ENCODE data around the gene SLC22A7. TPM values are rescaled to one million over a fixed set of nuclear protein-coding genes. Genes with fewer than 3 reads are reported as not detected.

Gene SLC22A7
- total and polyA plus RNA-seq, 2 of the 8 experiments (the other 6 are each of a cell fraction or from before 2014, with no cell fraction given): not detected

DNA sequence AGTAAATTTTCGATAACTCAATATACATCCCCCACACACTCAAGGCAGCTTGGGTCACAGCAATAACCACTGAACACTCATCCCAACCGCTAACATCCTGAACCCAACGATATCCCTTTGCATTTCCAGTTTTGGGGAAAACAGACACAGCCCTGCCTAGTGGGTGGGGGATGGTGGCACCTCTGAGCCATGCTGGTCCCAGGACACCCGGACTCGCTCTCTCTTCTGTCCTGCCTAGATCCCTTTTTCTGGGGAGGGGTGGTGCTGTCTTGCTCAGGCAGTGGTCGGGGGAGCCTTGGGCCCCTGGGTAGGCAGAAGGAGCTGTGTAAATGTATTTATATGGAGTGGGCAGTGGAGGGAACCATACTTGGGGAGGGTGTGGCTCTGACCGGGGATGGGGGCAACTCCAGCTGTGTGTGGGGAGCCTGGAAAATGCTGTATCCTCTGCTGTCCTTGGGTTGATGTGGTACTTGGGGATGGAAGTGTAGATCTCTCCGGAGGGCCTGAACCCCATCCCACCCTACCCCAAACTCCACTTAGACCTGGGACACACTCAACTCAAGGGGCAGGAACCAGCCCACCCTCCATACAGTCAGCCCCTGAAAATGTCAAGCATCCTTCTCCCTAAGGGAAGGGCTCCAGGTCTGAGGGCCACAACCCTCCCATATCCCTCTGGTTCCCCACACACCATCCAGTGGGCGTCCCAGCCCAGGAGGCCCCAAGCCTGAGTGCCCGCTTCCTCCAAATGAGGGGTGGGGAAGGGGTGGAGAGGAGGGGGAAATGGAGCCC is 23.7 kb upstream of the SLC22A7 start:
- peak overlapping the region; percentile 34 for H4K91ac ChIP-seq (replicated peaks; ENCODE audit: insufficient read length, low read length)
- H3K23ac ChIP-seq (ENCODE audit: insufficient read length): no peak overlapping the region
- no peak overlapping the region for H2BK120ac ChIP-seq (replicated peaks; ENCODE audit: low read depth, low read length)
- 75% methylated on average over 9 of the region's 10 CpGs; no CpG with 5 or more reads in 1 of the 2 experiments for WGBS, 2 experiments (ENCODE audit: extremely low coverage in 1 of 2, insufficient coverage in 1 of 2, insufficient read length in 1 of 2, insufficient replicate concordance in 2 of 2, low coverage in 1 of 2, low lambda C conversion rate in 2 of 2, missing lambda C conversion rate in 1 of 2)
- ChIA-PET CTCF (ENCODE audit: partially characterized antibody) (interaction anchor here (1.4 to 2.3 kb wide), 2 partner anchors 11 to 40 kb away, joined by 3 to 8 read pairs; no protein-coding TSS in a partner anchor), POLR2A (ENCODE audit: partially characterized antibody) (no interaction called here)
- peaks cover 4 to 39% (median 29%) of the 10 kb centered on the region in 4 experiments for H3K4me1 ChIP-seq (replicated peaks in 1 of 4; ENCODE audit: control insufficient read depth in 3 of 4, insufficient read depth in 4 of 4, low read length in 3 of 4)
- H3K56ac ChIP-seq (replicated peaks; ENCODE audit: insufficient read length, low read depth, low read length): no peak overlapping the region
- no peak overlapping the region for H3K4ac ChIP-seq (replicated peaks; ENCODE audit: insufficient read length, low read depth, low read length)
- H3K23me2 ChIP-seq (ENCODE audit: low read depth, low read length): peaks cover 14% of the 10 kb centered on the region
- H3K4me2 ChIP-seq (ENCODE audit: insufficient read depth in 1 of 2, low read depth in 2 of 2, low read length in 2 of 2): peak overlapping the region; percentile 71 to 88
- H3K79me2 ChIP-seq (ENCODE audit: control insufficient read depth in 1 of 2, insufficient read depth in 2 of 2, low read length in 2 of 2): no peaks in the 10 kb centered on the region
- no peak for FAIRE-seq
- H2BK5ac ChIP-seq (ENCODE audit: low read depth, low read length): no peak overlapping the region
- H3K36me3 ChIP-seq (ENCODE audit: control insufficient read depth in 2 of 4, insufficient read depth in 4 of 4, low read length in 3 of 4): no peaks in the 10 kb centered on the region
- no peaks in the 10 kb centered on the region for H4K20me1 ChIP-seq (replicated peaks in 1 of 2; ENCODE audit: control insufficient read depth in 1 of 2, insufficient read depth in 2 of 2, low read length in 2 of 2)
- peaks cover 12 to 56% (median 44%) of the 10 kb centered on the region in 4 experiments for H3K27me3 ChIP-seq (replicated peaks in 1 of 4; ENCODE audit: control insufficient read depth in 3 of 4, extremely low read depth in 1 of 4, insufficient read depth in 3 of 4, low read length in 3 of 4)
- TF ChIP-seq RNF2 (IDR thresholded peaks at IDR 0.05; ENCODE audit: borderline replicate concordance, low read depth, low read length, missing control alignments, poor library complexity, severe bottlenecking): no peak
- no peak for TF ChIP-seq JUND (IDR thresholded peaks at IDR 0.05; ENCODE audit: low read length)
- H2BK15ac ChIP-seq (ENCODE audit: low read length): no peak overlapping the region; the same call in 1 of the 2 replicates
- H4K8ac ChIP-seq (ENCODE audit: extremely low read depth, insufficient read depth, low read length): no peak overlapping the region
- peak overlapping the region; percentile 87; the same call in 1 of the 2 replicates for H2BK12ac ChIP-seq (ENCODE audit: low read depth, low read length)
- H2AK5ac ChIP-seq (ENCODE audit: low read depth, low read length): no peak overlapping the region
- DNase-seq (ENCODE audit: low read depth in 1 of 2, low spot score in 2 of 2): no peak
- 0 out of 2 replicates have a peak overlapping the region, but pooled peaks have one; percentile 78 for H3K18ac ChIP-seq (ENCODE audit: extremely low read depth, low read length)
- H2BK20ac ChIP-seq (ENCODE audit: low read length): no peak overlapping the region
- H3K27ac ChIP-seq (ENCODE audit: low read depth, low read length): no peak overlapping the region
- no peak overlapping the region for H3K9ac ChIP-seq (replicated peaks in 1 of 4; ENCODE audit: extremely low read depth in 1 of 4, low read depth in 3 of 4, low read length in 3 of 4)
- H2AFZ ChIP-seq (ENCODE audit: low read length): no peak overlapping the region
- no peaks in the 10 kb centered on the region for H3K79me1 ChIP-seq (ENCODE audit: low read depth, low read length)
- no peak overlapping the region for H4K5ac ChIP-seq (ENCODE audit: insufficient read length, low read depth, low read length)
- peak overlapping the region in 2 of 4 experiments; percentile 28 to 66; a peak in 4 of 8 replicates for H3K4me3 ChIP-seq (ENCODE audit: extremely low read depth in 1 of 4, insufficient read depth in 2 of 4, low read depth in 3 of 4, low read length in 4 of 4)
- no peaks in the 10 kb centered on the region for H3K9me3 ChIP-seq (ENCODE audit: insufficient read depth in 2 of 2, low read depth in 1 of 2, low read length in 1 of 2)
- H3K14ac ChIP-seq (ENCODE audit: insufficient read length): no peak overlapping the region
